ENCODE results near the gene GLIPR2. TPM values are rescaled to one million over a fixed set of nuclear protein-coding genes. Genes with fewer than 3 reads are reported as not detected.
"Not testable (repeated sequence)": the region's sequence is repeated elsewhere in the genome, so short reads cannot be mapped to it uniquely, and the experiment has no call there.

The GLIPR2 gene
- polyA plus RNA-seq, 12 donors: 85.2 to 231 (median 113) TPM; not detected in 1

- DNase-seq: no peak
Measured at GRCh38 chr9:36161187-36161586, 24.7 kb downstream of the GLIPR2 start.

DNA sequence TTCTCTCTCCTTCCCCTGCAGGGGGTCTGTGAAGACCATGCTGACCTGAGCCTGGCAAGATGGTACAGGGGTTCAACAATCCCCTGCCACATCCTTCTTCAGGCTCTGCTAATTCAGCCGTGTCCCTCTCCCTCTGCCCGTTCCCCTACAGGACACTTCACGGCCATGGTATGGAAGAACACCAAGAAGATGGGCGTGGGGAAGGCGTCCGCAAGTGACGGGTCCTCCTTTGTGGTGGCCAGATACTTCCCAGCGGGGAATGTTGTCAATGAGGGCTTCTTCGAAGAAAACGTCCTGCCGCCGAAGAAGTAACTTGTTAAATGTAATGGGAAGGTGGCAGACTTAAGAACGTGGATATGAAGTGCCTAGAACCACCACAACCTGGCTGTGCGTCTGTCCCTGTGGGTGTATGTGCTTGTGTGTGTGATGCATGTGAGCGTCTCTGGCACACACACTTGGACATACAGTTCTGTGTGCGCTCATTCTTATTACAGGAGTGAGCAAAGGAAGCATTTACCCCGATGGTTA, 25.7 kb downstream of the GLIPR2 start:
- no peak for DNase-seq

GRCh38 chr9:36163049-36163785, 26.7 kb downstream of the GLIPR2 start:
- DNase-seq: peak; percentile 94

GRCh38 chr9:36163786-36164170, 27.2 kb downstream of the GLIPR2 start:
- no peak for DNase-seq

DNA sequence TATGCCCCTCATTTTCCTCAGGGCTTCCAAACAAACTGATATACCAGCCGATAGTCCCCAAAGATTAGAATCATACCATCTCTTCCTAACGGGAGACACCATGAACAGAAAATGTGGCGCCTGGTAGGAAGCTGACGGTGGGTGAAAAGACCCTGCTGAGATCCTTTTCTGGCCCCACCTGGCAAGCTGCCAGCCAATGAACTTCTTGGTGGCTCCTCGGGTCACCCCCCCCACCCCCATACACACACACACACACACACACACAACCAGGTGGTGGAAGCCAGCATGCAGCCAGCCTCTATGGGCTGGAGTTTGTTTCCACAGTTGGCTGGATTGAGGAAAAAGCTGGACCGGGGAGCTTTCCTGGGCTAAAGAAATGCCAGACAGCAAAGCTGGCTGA, 27.8 kb downstream of the GLIPR2 start:
- no peak for DNase-seq

DNA sequence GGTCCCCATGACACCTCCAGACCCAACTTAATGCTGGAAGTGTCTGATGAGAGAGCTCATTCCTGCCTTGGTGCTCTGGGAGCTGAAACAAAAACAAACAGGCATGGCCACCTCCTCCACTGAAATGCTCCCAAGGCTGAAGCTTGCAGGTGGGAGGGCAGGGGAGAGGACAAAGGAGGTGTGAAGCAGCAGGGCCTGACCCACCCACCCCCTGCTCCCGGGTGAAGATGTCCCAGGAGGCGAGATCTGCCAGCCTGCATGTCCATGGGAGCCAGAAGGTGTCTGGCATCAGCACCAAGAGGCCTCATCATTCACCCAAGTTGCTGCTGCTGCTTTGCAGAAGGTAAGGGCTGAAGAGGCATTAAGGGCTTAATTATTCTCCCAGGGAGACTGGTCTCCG, 28.5 kb downstream of the GLIPR2 start:
- no peak for DNase-seq

- DNase-seq: peak; percentile 69
Measured at GRCh38 chr9:36165826-36166167, 29.3 kb downstream of the GLIPR2 start.

DNA sequence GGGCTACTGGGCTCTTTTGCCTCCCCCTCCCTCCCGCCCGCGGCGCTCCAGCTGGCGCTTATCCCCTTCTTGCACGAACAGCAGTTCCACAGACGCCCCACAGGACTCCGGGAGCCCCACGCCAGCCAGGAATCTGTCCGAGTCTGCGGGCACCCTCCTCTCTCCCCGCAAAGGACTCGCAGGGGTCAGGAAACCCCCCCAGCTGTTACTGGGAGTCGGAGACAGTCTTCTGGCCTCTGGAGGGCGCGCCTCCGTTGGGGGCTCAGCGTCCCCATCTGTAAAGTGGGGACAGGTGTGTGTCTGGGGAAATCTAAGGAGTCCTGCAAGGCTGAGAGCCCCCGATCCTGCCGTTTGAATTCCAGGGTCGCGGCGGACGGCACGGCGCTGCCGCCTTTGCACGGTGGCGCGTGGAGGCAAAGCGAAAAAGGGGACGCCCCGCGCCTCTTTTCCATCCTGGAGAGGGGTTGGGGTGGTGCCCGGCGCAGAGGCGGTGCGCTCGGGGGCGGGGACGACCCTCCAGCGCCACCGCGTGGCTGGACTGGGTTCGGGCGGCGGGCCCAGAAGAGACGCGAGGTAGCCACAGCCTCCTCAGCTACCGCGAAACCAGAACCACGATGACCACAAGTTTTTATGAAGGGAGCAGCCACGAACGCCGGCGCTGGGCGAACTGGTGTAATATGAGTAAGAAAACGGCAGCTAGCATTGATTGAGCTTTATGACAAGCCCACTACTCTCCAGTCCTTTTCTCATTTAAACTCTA, 29.8 kb downstream of the GLIPR2 start:
- peak; percentile 91 for DNase-seq

GRCh38 chr9:36169166-36169565, 32.6 kb downstream of the GLIPR2 start, which contains the start of gene CCIN:
Gene CCIN, plus strand, starts transcription at chr9:36169388. Its CDS starts 115 bp downstream, at chr9:36169503.
- DNase-seq: no peak

GRCh38 chr9:36169708-36170107, 33.2 kb downstream of the GLIPR2 start:
- no peak for DNase-seq

DNA sequence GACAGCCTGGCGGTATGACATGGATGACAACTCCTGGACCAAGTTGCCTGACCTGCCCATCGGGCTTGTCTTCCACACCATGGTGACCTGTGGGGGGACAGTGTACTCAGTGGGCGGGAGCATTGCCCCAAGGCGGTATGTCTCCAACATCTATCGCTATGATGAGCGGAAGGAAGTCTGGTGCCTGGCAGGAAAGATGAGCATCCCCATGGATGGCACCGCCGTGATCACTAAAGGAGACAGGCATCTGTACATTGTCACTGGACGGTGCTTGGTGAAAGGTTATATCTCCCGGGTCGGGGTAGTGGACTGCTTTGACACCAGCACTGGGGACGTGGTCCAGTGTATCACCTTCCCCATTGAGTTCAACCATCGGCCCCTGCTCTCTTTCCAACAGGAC, 34.0 kb downstream of the GLIPR2 start:
- no peak for DNase-seq

- no peak for DNase-seq
Measured at GRCh38 chr9:36173861-36174260, 37.3 kb downstream of the GLIPR2 start.

GRCh38 chr9:36174271-36174670, 37.7 kb downstream of the GLIPR2 start:
- no peak for DNase-seq

GRCh38 chr9:36174731-36175130, 38.2 kb downstream of the GLIPR2 start:
- DNase-seq: no peak

GRCh38 chr9:36175209-36175608, 38.7 kb downstream of the GLIPR2 start:
- DNase-seq: not testable (repeated sequence)

DNA sequence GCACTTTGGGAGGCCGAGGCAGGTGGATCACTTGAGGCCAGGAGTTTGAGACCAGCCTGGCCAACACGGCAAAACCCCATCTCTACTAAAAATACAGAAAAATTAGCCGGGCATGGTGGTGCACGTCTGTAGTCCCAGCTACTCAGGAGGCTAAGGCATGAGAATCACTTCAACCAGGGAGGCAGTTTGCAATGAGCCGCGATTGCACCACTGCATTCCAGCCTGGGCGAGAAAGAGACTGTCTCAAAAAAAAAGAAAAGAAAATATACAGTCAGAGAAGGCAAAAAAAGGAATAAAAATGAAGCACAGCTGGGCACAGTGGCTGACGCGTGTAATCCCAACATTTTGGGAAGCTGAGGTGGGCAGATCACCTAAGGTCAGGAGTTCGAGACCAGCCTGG, 40.0 kb downstream of the GLIPR2 start:
- DNase-seq: not testable (repeated sequence)

DNA sequence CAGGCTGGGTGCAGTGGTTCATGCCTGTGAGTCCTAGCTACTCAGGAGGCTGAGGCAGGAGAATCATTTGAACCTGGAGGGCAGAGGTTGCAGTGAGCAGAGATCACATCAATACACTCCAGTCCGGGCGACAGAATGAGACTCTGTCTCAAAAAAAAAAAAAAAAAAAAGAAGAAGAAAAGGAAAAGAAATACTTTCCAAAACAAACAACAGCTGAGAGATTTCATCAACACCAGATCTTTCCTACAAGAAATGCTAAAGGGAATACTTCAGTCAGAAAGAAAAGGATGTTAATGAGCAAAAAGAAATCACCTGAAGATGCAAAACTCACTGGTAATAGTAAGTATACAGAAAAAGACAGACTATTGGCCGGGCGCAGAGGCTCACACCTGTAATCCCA, 41.0 kb downstream of the GLIPR2 start:
- DNase-seq: no peak

DNA sequence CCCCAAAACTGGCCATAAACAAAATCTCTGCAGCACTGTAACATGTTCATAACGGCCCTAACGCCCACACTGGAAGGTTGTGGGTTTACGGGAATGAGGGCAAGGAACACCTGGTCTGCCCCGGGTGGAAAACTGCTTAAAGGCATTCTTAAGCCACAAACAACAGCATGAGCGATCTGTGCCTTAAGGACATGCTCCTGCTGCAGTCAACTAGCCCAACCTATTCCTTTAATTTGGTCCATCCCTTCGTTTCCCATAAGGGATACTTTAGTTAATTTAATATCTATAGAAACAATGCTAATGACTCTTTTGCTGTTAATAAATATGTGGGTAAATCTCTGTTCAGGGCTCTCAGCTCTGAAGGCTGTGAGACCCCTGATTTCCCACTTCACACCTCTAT, 43.7 kb downstream of the GLIPR2 start:
- DNase-seq: not testable (repeated sequence)

- no peak for DNase-seq
Measured at GRCh38 chr9:36187414-36187813, 50.9 kb downstream of the GLIPR2 start.

- DNase-seq: no peak
Measured at GRCh38 chr9:36188212-36188611, 51.7 kb downstream of the GLIPR2 start.

DNA sequence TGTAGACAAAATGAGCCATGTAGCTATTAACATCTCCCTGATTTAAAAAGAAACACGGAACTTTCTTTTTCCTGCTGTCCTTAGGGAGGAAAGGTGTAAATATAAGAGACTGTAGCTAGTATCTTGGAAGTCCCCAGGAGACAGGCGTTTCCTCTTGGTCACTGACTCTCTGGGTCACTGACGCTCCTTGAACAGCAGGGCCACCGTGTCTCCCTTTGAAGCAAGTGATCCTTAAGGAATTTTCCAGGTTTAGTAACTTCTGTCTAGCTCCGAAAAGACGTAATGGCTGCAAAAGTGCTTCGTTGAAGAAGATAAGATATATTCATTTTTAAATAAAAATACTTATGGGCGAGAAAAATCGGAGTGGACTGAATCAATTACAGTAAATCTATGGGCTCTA, 53.4 kb downstream of the GLIPR2 start:
- DNase-seq: no peak

- DNase-seq: peak; percentile 97
Measured at GRCh38 chr9:36190388-36191289, 54.1 kb downstream of the GLIPR2 start, which contains the start of gene CLTA. Gene CLTA, plus strand, starts transcription at chr9:36190921. Its CDS starts 136 bp downstream, at chr9:36191057.
